Right lung (tissue), 5 donors: ENCODE results near the gene UBAP2. TPM values are rescaled to one million over a fixed set of nuclear protein-coding genes. Genes with fewer than 3 reads are reported as not detected.

Source experiments
- DNase-seq, 2 donors: peaks; one replicate each; pipeline ENCODE4 v3.0.0-alpha.2; 2013
- polyA plus RNA-seq, 5 donors: library from polyadenylated mRNA; unstranded; fragments of 120-200 nt; gene quantifications; one replicate each; pipeline versions ENCODE4 v1.2.1 to v1.2.3, GENCODE V29; 2013; ENCODE audit warnings: inconsistent platforms in 1 of 5, low replicate concordance in 1 of 5; ENCODE audit not compliant: insufficient read length in 5 of 5, insufficient read depth in 1 of 5

Gene UBAP2
- polyA plus RNA-seq, 5 donors = 31.5 to 35.2 (median 33.6) TPM

- no peak for DNase-seq
Observed at GRCh38 chr9:33923079-33923478, 125.6 kb downstream of the UBAP2 start.

GRCh38 chr9:33921967-33922895 lies 126.5 kb downstream of the UBAP2 start:
- DNase-seq = no peak

- no peak for DNase-seq
Observed at GRCh38 chr9:33919276-33919897, 129.3 kb downstream of the UBAP2 start.

- no peak for DNase-seq
Observed at GRCh38 chr9:33917036-33917435, 131.7 kb downstream of the UBAP2 start.

- no peak for DNase-seq
Observed at GRCh38 chr9:33914887-33915628, 133.6 kb downstream of the UBAP2 start.

- DNase-seq = no peak
Observed at GRCh38 chr9:33913541-33913940, 135.1 kb downstream of the UBAP2 start.

GRCh38 chr9:33908749-33909148 lies 139.9 kb downstream of the UBAP2 start:
- DNase-seq = no peak

- no peak for DNase-seq
Observed at GRCh38 chr9:33908114-33908513, 140.6 kb downstream of the UBAP2 start.

GRCh38 chr9:33907347-33907746 lies 141.3 kb downstream of the UBAP2 start:
- DNase-seq = no peak

- no peak for DNase-seq
Observed at GRCh38 chr9:33906769-33907168, 141.9 kb downstream of the UBAP2 start.

GRCh38 chr9:33905137-33905536 lies 143.6 kb downstream of the UBAP2 start:
- DNase-seq = no peak

GRCh38 chr9:33903157-33903780 lies 145.4 kb downstream of the UBAP2 start:
- DNase-seq = no peak

GRCh38 chr9:33894316-33894715 lies 154.4 kb downstream of the UBAP2 start:
- DNase-seq = no peak

GRCh38 chr9:33893861-33894260 lies 154.8 kb downstream of the UBAP2 start:
- DNase-seq = no peak

- DNase-seq = no peak
Observed at GRCh38 chr9:33885948-33886347, 162.7 kb downstream of the UBAP2 start.

GRCh38 chr9:33884856-33885701 lies 163.6 kb downstream of the UBAP2 start:
- peak; percentile 65 for DNase-seq

GRCh38 chr9:33881635-33882034 lies 167.1 kb downstream of the UBAP2 start:
- DNase-seq = no peak

- DNase-seq = no peak
Observed at GRCh38 chr9:33880211-33881089, 168.2 kb downstream of the UBAP2 start.

- DNase-seq = no peak
Observed at GRCh38 chr9:33878691-33879366, 169.9 kb downstream of the UBAP2 start.
